ENCODE measurements around the gene RERE.

DNA sequence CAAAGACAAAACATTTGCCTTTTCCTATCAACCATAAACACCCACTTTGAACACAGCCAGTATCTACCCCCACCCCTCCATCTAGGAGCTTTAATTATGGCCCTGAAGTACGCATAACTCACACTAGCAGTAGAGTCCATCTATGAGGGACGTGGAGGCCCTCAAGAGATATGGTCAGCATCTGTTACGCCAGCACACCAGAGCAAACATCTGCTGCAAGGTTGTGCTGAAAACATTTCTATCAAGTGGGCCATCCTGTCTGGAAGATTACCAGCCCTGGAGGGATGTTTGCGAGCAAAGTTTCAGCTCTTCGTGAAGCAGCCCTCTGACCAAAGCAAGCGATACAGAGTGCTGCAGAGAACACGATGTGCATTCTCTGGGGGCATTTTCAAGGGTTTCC is 424.9 kb downstream of the RERE start:
- TF ChIP-seq, protein P1, sequence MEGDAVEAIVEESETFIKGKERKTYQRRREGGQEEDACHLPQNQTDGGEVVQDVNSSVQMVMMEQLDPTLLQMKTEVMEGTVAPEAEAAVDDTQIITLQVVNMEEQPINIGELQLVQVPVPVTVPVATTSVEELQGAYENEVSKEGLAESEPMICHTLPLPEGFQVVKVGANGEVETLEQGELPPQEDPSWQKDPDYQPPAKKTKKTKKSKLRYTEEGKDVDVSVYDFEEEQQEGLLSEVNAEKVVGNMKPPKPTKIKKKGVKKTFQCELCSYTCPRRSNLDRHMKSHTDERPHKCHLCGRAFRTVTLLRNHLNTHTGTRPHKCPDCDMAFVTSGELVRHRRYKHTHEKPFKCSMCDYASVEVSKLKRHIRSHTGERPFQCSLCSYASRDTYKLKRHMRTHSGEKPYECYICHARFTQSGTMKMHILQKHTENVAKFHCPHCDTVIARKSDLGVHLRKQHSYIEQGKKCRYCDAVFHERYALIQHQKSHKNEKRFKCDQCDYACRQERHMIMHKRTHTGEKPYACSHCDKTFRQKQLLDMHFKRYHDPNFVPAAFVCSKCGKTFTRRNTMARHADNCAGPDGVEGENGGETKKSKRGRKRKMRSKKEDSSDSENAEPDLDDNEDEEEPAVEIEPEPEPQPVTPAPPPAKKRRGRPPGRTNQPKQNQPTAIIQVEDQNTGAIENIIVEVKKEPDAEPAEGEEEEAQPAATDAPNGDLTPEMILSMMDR (IDR thresholded peaks at IDR 0.05): no peak
- no peak for TF ChIP-seq POLR2A (IDR thresholded peaks at IDR 0.05)

All from thyroid gland (tissue), 4 donors.